HG03354 (cell line): Measurements from ENCODE around the gene SPATA31E1.
"Not testable (repeated sequence)": the region's sequence is repeated elsewhere in the genome, so short reads cannot be mapped to it uniquely, and the experiment has no call there.

Experiments
- ATAC-seq: cut with Tn5 transposase; IDR thresholded peaks from one replicate; pipeline ENCODE4 v1.9.1; 2021; ENCODE audit warnings: mild to moderate bottlenecking; ENCODE audit not compliant: unreplicated experiment, poor library complexity, severe bottlenecking

Gene SPATA31E1

DNA sequence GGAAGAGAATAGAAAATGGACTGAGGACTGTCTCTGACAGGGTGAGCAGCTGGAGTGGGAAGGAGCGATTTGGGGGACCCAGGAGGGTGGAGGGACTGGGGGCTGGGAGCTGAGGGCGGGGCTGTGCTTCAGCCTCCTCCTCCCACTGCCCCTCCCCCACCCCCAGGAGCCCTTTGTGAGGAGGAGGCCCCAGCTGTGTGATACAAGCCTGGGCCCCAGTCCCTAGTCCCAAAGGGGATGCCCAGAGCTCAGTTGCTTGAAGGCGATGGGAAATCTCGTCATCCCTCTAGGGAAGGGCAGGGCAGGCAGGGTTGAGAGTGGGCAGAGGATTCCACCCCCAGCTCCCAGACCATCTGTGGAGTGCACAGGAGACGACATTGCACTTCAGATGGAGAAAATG is at the start of gene SPATA31E1:
Gene SPATA31E1 (plus strand): TSS at position 251 of the 400 bp plus-strand sequence. CDS start 15 bp downstream, at position 266.
- ATAC-seq = no peak

DNA sequence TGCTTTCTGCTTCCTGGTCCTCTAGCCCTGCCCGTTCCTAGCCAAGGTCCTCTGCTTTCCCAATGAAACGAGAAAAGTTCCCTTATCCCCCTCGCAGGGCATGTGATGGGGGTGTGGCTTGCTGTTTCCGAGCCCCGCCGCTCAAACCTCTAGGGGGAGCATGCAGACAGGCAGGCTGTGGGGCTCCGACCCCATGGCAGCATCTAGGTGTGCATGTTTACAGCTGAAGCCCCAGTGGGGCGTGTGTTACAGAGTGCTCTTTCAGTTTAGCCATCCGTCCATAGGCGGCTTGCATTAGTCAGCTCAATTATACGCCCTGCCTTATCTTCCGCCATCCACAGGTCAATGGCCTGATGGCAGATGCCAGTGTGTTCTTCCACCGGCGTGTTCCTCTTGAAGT is 48.3 kb upstream of the SPATA31E1 start:
- no peak for ATAC-seq

DNA sequence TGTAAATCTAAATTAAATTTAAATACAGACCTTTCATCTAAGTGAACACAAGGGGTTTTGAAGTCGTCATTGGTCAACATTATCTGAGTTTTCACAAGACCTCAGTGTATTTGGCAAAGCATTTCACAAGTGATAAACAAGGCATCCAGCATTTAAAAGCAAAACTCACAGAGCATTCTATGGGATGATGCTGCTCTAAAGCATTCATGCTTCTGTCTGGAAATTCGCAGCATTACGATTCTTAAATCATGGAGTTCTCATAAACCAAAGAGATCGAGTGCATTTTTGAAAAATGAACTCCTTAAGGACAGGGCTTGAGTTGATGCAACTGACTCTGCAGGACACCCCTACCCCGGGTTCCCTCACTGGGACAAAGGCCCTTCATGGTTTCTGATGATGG is 46.1 kb upstream of the SPATA31E1 start:
- no peak for ATAC-seq

DNA sequence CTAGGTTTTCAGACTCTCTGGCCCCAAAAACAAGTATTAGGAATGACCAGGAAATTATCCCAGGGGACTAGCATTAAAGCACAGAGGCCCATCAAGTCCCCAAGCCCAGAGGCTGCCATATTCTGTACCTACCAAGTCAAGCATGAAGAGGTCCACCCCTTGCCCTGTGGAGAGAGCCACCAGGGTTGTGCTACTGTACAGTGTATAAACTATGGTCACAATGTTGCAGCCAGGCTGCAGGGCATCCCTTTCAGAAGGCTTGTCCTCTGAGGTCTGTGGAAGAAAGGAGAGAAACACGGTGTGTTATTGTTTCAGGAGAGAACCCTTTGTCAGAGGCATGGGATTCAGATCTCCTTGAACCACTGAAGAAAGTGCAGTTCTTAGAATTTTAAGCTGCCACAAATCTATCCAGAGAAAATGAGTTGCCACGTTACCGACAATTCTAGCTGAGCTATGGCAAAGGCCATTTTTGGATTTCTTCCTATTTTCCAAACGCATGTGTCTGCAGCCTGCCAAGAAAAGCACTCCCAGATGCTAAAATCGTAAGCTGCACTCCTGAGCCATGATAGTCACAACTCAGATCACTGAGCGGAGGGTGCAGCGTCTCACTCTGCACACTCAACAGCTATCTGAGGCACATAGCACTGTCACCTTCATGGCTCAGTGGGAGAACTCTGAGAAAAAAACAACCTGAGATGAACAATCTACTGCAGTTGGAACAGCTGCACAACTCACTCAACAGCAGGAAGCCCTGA is 45.5 kb upstream of the SPATA31E1 start:
- ATAC-seq = no peak

DNA sequence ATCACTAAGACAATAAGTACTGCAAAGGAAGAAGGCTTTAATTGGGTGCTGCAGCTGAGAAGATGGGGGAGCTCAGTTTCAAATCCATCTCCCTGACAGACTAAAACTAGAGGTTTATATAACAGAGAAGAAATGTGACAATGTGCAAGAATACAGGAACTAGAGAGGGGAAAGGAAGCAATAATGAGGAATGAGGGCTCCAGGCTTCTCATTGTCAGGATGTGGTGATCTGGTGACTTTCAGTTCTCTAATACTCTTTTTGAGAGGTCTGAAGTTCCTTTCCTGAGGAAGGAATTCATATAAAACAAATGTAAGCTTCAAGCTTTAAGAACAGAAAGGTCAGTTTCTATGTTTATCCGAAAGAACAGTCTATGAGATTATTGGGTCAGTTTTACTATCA is 42.5 kb upstream of the SPATA31E1 start:
- no peak for ATAC-seq

DNA sequence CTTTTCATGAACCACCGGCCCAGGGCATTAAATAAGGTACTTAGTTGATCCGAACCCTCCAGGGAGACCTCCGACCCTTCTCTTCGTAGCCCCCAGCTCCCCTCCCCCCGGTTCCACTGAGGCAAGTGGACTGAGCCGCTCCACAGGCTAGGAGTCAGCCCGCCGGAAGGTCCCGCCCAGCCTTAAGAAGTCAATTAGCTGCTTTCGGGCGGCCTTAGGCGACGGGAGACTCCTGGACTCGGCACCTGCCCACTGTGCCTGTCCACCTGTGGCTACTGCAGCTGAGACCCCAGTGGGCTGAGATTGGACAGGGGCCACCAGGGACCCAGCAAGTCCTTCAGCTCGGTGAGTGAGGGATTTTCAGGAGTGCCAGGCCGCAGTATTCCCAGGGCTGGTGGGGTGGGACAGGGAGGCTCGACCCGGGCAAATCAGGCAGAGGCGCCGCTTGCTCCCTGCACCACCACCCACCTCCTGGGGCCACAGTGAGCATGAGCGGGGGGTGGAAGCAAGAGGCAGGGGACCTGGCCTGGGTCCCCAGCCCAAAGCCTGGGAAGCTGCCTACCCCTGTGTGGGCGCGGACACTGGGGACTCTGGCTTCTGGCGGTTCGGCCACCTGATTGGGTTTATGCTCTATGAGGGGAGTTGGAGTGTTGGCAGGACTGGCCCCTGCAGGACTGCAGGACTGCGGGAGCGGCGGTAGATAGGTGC is 39.6 kb upstream of the SPATA31E1 start:
- ATAC-seq = no peak

DNA sequence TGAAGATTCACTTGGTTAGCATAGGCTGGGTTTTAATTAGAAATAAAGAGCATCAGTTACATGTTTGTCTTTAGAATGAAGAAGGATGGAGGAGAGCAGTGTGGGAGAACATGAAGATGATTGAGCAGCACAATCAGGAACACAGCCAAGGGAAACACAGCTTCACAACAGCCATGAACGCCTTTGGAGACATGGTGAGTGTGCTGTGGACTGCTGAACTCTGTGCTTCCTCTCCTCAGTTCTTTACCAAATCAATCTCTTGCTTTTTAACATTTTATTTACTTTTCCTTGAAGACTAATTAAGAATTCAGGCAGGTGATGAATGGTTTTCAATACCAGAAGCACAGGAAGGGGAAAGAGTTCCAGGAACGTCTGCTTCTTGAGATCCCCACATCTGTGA is 38.2 kb upstream of the SPATA31E1 start:
- no peak for ATAC-seq

DNA sequence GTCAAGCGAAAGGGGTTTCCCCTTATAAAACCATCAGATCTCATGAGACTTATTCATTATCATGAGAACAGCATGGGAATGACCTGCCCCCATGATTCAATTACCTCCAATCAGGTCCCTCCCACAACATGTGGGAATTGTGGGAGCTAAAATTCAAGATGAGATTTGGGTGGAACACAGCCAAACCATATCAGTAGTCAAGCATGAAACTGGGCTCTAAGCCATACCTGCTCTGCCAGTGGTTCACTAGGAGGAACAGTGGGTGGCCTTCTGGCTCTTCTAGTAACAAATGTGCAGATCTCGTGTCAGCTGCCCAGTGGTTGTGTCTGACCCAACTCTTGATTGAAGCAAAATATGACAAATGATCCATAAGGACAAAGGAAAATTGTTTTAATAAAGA is 34.9 kb upstream of the SPATA31E1 start:
- ATAC-seq = not testable (repeated sequence)

DNA sequence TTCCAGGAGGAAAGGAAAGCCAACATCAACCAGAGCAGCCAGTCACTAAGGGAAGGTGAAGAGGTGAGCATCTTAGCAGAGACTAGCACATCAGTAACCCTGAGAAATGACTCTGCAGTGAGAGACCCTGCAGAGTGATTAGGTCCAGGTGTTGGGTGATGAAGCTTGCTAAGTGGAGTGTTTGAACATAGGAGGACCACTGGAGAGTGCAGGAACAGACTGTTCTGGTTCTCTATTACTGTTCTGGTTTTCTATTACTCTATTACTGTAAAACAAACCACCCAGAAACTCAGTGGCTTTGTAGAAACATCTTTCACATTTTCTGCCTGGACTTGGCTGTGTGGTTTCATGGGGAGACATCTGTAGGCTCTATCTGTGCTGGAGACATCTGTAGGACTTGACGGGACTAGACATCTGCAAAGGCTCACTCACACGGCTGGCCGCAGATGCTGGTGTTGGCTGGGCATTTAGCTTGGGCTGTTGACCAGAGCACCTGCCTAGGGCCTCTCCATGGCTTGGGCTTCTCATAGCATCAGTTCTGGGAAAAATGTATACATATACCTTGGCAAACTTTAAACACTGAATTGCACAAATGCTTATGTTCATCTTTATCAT is 33.4 kb upstream of the SPATA31E1 start:
- ATAC-seq = no peak

DNA sequence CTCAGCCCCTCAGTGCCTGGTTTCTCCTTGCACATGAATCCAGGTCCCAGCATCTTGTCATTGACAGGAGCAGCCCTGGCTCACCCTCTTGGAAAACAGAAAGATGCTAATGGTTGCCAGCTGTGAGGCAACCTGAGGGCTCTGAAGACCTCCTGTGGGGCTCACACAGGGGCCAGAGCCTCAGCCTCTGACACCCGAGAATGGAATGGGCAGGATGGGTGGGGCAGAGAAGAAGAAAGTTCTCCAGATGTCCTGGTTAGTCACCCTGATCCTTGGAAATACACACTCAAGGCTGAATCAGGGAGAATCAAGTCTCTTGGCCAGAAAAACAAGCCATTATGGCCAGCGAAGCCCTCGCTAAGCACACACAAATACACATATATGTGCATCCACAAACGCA is 32.3 kb upstream of the SPATA31E1 start:
- ATAC-seq = no peak

DNA sequence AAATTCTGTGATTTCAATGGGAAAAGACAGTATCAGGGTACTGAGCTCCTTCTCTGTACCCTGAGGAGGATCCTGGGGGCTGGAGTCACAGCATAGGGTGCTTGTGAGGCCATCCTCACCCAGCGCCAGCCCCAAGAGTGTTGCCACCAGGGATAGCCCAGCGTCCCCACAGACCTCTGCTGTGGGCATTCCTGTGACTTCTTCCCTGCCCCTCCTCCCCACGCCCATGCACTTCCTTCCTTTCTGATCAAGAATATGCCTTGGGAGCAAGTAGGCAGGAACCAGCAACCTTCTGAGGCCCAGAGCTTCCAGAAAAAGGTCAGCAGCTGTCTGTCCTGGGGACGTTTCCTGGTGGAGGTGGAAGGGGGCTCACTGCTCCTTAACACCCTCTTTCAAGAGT is 31.5 kb upstream of the SPATA31E1 start:
- ATAC-seq = not testable (repeated sequence)

DNA sequence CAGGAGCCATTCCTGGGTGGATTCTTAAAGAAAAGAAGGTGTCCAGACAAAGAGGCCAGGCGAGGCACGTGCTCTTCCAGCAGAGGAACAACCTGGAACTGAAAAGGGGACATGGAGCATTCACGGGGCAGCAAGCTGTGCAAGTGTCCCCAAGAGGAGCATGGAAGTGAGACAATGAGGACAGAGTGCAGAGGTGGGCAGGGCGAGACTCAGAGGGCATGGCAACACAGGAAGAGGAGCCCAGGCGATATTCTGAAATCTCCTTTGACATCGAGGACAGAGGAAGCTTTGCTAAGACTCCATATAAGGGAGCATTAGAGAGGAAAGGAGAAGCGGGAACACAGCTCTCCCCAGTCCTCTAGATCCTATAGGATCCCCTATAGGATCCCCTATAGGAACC is 29.4 kb upstream of the SPATA31E1 start:
- no peak for ATAC-seq

DNA sequence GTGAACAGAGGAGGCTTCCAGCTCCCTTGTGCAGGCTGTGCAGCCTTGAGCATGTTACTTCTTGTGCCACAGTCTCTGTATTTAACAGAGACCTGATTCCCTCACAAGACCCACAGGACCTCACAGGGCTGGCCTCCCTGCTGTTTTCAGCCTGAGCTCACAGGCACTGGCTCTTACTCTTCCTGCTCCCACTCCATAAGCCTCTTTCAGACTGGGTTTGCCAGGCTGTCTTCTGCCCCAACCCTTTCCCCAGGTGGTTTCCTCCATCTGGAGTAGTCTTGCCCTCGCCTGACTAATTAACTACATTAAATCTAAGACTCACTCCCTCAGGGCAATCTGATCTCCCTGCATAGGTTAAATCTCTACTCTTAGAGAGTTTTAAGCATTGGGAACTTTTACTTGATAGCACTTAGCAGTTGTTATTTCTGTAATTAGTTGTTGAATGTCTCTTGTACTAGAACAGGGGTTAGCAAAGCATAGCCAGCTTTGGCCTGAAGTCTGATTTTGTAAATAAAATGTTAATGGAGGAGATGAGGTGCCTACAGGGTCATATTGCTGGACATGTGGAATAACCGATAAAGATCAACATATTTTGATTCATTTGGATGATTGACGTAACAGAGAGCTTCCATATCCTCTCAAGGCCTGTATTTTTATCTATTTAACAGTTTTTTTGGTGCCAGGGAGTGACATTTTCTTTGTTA is 28.6 kb upstream of the SPATA31E1 start:
- ATAC-seq = no peak

DNA sequence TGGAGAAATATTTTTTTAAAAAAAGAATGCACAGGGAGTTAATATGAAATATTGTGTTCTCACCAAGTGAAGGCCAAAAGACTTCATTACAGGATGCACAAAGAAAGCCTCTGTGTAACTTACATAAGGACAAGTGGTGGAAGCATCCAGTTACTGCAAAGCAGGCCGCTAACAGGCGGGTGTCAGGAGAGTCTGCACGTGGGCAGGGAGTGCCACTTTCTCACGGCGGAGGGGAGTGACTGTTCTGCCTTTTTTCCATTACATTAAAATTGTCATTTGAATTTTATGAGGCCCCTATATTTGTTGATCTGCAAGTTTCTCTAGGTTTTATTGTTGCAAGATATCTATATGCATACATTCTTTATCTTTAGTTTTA is 28.1 kb upstream of the SPATA31E1 start:
- no peak for ATAC-seq

DNA sequence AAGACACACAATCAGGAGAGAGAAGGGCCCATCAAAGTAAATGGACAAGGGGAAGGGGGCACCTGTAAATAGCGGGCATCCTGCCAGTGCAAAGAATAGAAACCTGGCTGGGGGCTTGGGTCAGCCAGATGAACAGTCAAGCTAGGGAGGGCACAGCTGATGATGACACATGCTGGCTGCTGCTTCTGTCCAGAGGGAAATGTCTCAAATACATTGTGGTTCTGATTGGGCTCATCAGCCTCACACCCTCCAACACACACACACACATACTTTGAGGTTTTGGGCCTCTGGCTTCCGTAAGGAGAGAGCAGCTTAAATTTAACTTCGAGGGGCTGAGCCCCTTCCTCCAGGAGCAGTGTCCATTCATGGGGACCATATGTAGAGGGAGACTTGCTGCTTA is 27.6 kb upstream of the SPATA31E1 start:
- no peak for ATAC-seq

DNA sequence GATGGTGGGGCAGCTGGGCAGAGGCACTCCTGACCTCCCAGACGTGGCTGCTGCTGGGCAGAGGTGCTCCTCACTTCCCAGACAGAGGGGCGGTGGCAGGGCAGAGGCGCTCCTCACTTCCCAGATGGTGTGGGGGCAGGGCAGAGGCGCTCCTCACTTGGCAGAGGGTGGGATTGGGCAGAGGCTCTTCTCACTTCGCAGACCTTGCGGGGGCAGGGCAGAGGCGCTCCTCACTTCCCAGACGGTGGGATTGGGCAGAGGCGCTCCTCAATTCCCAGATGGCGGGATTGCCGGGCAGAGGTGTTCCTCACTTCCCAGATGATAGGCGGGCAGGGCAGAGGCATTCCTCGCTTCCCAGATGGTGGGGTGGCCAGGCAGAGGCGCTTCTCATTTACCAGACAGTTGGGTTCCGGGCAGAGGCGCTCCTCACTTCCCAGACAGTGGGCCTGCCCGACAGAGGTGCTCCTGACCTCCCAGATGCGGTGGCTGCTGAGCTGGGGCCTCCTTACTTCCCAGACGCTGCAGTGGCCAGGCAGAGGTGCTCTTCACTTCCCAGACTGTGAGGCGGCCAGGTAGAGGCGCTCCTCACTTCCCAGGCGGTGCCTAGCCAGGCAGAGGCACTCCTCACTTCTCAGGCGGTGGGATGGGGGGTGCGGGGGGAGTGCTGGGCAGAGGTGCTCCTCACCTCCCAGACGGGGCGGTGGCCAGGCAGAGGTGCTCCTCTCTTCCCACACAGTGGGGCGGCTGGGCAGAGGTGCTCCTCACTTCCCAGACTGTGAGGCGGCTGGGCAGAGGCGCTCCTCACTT is 25.3 kb upstream of the SPATA31E1 start:
- ATAC-seq = no peak

DNA sequence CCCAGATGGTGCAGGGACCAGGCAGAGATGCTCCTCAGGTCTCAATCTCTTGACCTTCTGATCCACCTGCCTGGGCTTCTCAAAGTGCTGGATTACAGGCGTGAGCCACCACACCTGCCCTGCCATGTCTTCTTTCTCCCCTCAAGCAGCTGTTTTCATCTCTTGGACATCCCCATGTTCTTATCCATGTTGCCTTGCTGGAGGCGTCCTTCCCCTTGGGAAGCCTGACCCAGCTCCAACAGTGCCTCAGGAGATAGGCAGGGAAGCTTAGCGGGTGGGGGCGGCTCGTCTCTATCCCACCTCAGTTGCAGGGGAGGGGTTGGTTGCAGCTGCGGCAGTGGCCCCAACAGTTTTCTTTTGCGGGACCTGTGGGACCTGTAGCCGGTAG is 24.7 kb upstream of the SPATA31E1 start:
- no peak for ATAC-seq

DNA sequence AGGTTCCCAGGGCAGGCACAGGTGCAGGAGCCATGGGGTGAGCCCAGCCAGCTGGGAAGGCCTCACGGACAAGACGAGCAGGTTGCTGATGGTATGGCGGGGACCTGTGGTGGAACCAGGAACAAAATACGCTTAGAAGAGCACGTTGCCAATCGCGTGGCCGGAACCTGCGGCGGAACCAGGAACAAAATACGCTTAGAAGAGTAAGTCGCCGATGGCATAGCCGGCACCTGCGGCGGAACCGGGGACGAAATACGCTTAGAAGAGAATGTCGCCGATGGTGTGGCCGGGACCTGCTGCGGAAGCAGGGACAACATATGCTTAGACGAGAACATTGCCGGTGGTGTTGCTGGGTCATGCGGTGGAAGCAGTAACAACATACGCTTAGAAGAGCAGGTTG is 23.5 kb upstream of the SPATA31E1 start:
- no peak for ATAC-seq

DNA sequence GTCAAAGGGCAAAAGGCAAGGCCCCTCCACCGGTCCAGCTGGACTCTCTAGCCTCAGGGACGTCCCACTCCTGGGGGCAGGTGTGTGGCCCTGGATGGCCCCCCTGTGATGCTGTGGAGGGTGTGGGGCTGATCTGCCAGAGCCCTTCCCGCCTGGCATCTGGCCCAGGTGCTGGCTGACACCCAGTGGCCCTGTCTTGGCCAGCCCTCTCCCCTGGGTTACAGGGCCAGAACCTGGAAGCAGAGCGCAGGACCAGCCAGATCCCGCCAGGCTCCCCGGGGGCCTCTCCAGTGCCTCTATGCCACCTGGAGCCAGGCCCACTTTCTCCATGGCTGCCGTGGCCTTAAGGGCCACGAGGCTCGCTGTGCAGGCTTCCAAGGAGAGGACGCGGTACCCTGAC is 22.9 kb upstream of the SPATA31E1 start:
- ATAC-seq = no peak

DNA sequence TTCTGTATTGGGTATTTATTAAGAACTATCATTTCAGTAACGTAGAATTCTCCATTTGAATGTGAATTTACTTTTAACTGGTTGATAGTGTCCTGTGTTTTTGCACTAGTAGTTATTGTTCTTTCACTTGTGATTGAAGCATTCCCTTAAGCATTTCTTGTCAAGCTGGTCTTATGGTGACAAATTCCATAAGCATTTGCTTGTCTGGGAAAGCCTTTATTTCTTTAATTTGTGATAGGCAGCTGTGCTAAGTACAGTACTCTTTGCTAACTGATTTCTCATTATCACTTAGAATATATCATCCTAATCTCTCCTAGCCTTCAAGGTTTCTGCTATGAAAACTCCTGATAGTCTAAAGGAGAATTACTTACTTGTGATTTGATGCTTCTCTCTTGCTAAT is 21.3 kb upstream of the SPATA31E1 start:
- ATAC-seq = no peak
